ENCODE data around the gene KSR1. TPM values are rescaled to one million over a fixed set of nuclear protein-coding genes. Genes with fewer than 3 reads are reported as not detected.
A peak's percentile ranks its signal among the peaks of the same experiment; 100 is the strongest.

The KSR1 gene
- total and polyA plus RNA-seq, 9 of the 15 experiments (the other 6 are each of a cell fraction or from before 2014, with no cell fraction given), result 1.4 to 51.7 (median 18.4) TPM

DNA sequence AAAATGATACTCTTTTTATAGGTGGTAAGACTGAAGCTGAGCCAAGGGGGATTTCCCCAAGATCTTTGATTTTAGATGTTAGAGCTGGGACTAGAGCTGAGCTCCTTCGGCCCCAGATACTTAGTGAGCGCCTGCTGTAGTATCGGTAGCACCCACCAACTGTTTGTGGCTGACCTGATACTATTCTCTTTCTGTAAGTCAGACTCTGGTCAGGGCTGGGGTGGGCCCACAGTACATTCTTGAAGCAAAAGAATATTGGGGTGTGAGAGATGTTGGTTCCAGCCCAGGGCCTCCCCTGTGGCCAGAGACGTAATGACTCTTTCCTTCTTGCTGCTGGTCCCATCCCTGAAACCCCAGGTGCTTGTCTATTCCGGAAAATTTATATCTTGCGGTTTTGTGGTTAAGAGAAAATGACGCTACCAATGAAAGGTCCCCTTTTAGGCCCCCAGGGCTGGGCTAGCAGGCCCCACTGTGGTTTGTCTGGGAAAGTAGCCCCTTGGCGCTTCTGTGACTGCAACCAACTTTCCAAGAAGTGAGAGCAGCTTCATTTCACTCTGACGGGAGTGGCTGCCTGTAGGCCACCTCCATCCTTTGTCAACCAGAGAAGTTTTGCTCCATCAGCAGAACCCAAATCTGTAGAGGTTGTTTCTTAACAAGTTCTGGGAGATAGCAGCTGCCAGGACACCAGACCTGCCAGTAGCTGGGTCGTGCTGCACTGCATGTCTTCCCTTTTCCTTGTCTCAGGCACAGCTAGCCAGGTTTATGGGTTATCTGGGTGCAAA lies 88.3 kb downstream of the KSR1 start (continued):
- no peak for TF ChIP-seq MBD1 (CRISPR knock-in tag; IDR thresholded peaks at IDR 0.05)
- TF ChIP-seq, protein P1, sequence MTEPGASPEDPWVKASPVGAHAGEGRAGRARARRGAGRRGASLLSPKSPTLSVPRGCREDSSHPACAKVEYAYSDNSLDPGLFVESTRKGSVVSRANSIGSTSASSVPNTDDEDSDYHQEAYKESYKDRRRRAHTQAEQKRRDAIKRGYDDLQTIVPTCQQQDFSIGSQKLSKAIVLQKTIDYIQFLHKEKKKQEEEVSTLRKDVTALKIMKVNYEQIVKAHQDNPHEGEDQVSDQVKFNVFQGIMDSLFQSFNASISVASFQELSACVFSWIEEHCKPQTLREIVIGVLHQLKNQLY (CRISPR knock-in tag; conservative IDR thresholded peaks at IDR 0.05), result no peak
- TF ChIP-seq DDX20 (tag; IDR thresholded peaks at IDR 0.05; ENCODE audit: low read depth), result no peak
- TF ChIP-seq, protein P2, sequence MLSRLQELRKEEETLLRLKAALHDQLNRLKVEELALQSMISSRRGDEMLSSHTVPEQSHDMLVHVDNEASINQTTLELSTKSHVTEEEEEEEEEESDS (CRISPR knock-in tag; IDR thresholded peaks at IDR 0.05), result no peak
- peak; percentile 83 for TF ChIP-seq SOX6 (IDR thresholded peaks at IDR 0.05)
- TF ChIP-seq, protein P3, sequence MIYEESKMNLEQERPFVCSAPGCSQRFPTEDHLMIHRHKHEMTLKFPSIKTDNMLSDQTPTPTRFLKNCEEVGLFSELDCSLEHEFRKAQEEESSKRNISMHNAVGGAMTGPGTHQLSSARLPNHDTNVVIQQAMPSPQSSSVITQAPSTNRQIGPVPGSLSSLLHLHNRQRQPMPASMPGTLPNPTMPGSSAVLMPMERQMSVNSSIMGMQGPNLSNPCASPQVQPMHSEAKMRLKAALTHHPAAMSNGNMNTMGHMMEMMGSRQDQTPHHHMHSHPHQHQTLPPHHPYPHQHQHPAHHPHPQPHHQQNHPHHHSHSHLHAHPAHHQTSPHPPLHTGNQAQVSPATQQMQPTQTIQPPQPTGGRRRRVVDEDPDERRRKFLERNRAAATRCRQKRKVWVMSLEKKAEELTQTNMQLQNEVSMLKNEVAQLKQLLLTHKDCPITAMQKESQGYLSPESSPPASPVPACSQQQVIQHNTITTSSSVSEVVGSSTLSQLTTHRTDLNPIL (CRISPR knock-in tag; IDR thresholded peaks at IDR 0.05), result no peak
- TF ChIP-seq ZNF778 (CRISPR knock-in tag; IDR thresholded peaks at IDR 0.05), result no peak
- no peak for TF ChIP-seq EWSR1 (IDR thresholded peaks at IDR 0.05; ENCODE audit: borderline replicate concordance, low read depth, partially characterized antibody)
- TF ChIP-seq NCOA1 (IDR thresholded peaks at IDR 0.05; ENCODE audit: low read depth), result no peak
- no peak for TF ChIP-seq HDGF (IDR thresholded peaks at IDR 0.05)
- TF ChIP-seq MYBL2 (IDR thresholded peaks at IDR 0.05; ENCODE audit: low read depth), result no peak
- TF ChIP-seq MYBL2 (CRISPR knock-in tag; IDR thresholded peaks at IDR 0.05; ENCODE audit: borderline replicate concordance), result no peak
- no peak for TF ChIP-seq SREBF2 (CRISPR knock-in tag; IDR thresholded peaks at IDR 0.05)
- TF ChIP-seq ZNF146 (CRISPR knock-in tag; IDR thresholded peaks at IDR 0.05; ENCODE audit: unreplicated experiment), result no peak
- no peak for TF ChIP-seq HNRNPH1 (optimal IDR thresholded peaks at IDR 0.05; ENCODE audit: low read depth, low read length)
- peak; percentile 20; the same call in 1 of the 2 replicates for TF ChIP-seq RB1 (IDR thresholded peaks at IDR 0.05; ENCODE audit: low read depth)
- no peak for TF ChIP-seq ATF2 (CRISPR knock-in tag; IDR thresholded peaks at IDR 0.05)
- no peak for TF ChIP-seq ZNF408 (CRISPR knock-in tag; IDR thresholded peaks at IDR 0.05; ENCODE audit: low read depth)
- peak; percentile 49 for TF ChIP-seq MAFF (IDR thresholded peaks at IDR 0.05; ENCODE audit: low read length)
- no peak for TF ChIP-seq BHLHE40 (IDR thresholded peaks at IDR 0.05; ENCODE audit: low read length)
- TF ChIP-seq ZFX (CRISPR knock-in tag; IDR thresholded peaks at IDR 0.05), result no peak
